Right atrium auricular region (tissue), 2 donors: ENCODE data around the gene OTOG. TPM values are rescaled to one million over a fixed set of nuclear protein-coding genes. Genes with fewer than 3 reads are reported as not detected.

Experiments used
- DNase-seq: peaks from one replicate; pipeline ENCODE4 v3.0.0-alpha.2; 2019; ENCODE audit warnings: low spot score
- H3K27ac ChIP-seq, 2 donors: fragments of 200-600 bp; sonication (generic); 1 replicate in 1 of 2; 2 replicates in 1 of 2; pipeline ENCODE4 v1.5.1; 2016 to 2019
- H3K27me3 ChIP-seq, 2 donors: fragments of 200-600 bp; sonication (generic); one replicate each; pipeline versions ENCODE4 v1.5.1 to v1.6.0; 2017 to 2019
- H3K36me3 ChIP-seq: fragments of 200-600 bp; sonication (generic); one replicate; pipeline ENCODE4 v1.5.1; 2016
- H3K4me1 ChIP-seq, 2 donors: fragments of 200-600 bp; sonication (generic); one replicate each; pipeline versions ENCODE4 v1.5.1 to v1.6.0; 2017 to 2019
- H3K4me3 ChIP-seq, 2 donors: fragments of 200-600 bp; sonication (generic); 1 replicate in 1 of 2; 2 replicates in 1 of 2; pipeline ENCODE4 v1.5.1; 2017 to 2019; ENCODE audit warnings: mild to moderate bottlenecking in 1 of 2, moderate library complexity in 1 of 2
- H3K9me3 ChIP-seq, 2 donors: fragments of 200-600 bp; sonication (generic); one replicate each; pipeline ENCODE4 v1.5.1; 2019
- total RNA-seq, 2 donors: library from RNA; depleted of rRNA; stranded (reverse); fragments of >200 nt; gene quantifications; one replicate each; pipeline ENCODE4 v1.1.0, GENCODE V29; 2016
- TF ChIP-seq, protein P1 (sequence below), 2 donors: fragments of 200-600 bp; sonication (generic); IDR thresholded peaks; one replicate each; pipeline ENCODE4 v1.5.1; 2019; ENCODE audit warnings: antibody characterized with exemption in 2 of 2

OTOG gene, protein sequence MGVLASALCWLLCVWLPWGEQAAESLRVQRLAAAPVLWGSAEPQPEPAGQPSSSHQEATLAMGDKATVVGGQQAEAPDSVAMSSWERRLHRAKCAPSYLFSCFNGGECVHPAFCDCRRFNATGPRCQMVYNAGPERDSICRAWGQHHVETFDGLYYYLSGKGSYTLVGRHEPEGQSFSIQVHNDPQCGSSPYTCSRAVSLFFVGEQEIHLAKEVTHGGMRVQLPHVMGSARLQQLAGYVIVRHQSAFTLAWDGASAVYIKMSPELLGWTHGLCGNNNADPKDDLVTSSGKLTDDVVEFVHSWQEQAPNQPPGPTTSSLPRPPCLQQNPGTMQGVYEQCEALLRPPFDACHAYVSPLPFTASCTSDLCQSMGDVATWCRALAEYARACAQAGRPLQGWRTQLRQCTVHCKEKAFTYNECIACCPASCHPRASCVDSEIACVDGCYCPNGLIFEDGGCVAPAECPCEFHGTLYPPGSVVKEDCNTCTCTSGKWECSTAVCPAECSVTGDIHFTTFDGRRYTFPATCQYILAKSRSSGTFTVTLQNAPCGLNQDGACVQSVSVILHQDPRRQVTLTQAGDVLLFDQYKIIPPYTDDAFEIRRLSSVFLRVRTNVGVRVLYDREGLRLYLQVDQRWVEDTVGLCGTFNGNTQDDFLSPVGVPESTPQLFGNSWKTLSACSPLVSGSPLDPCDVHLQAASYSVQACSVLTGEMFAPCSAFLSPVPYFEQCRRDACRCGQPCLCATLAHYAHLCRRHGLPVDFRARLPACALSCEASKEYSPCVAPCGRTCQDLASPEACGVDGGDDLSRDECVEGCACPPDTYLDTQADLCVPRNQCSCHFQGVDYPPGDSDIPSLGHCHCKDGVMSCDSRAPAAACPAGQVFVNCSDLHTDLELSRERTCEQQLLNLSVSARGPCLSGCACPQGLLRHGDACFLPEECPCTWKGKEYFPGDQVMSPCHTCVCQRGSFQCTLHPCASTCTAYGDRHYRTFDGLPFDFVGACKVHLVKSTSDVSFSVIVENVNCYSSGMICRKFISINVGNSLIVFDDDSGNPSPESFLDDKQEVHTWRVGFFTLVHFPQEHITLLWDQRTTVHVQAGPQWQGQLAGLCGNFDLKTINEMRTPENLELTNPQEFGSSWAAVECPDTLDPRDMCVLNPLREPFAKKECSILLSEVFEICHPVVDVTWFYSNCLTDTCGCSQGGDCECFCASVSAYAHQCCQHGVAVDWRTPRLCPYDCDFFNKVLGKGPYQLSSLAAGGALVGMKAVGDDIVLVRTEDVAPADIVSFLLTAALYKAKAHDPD (N-terminal part only)
- total RNA-seq = not detected

DNA sequence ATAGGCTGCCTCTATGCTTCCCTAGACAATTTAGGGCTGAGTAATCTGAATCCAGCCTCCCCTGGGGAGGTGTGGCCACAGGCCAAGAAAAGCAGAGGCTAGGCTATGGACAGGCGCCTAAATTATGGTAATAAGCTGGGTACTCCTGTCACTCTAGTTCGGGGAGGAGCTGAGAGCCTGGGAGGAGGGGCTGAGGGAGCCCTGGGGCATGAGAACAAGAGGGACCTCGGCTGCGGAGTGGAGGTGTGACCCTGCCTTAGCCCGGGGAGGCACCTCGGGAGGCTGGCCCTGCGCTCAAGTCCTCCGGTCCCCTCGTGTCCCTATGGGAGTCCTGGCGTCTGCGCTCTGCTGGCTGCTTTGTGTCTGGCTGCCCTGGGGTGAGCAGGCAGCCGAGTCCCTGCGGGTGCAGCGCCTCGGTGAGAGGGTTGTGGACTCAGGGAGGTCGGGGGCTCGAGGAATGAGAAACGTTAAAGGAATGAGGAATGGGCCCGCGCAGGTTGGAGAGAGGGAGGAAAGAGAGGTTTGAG lies at the start of gene OTOG:
Gene OTOG, plus strand, starts transcription at position 209 of the 527 bp plus-strand sequence. Its CDS starts 114 bp downstream, at position 323.
- Histone ChIP-seq H3K27ac (no peak within 1 kb of the TSS), H3K9me3 (no peaks in the 10 kb centered on the region), H3K27me3 (no peaks in the 10 kb centered on the region), H3K36me3 (no peaks in the 10 kb centered on the region), H3K4me1 (no peaks in the 10 kb centered on the region), H3K4me3 (no peak within 1 kb of the TSS)
- no peak for DNase-seq
- TF ChIP-seq, protein P1, sequence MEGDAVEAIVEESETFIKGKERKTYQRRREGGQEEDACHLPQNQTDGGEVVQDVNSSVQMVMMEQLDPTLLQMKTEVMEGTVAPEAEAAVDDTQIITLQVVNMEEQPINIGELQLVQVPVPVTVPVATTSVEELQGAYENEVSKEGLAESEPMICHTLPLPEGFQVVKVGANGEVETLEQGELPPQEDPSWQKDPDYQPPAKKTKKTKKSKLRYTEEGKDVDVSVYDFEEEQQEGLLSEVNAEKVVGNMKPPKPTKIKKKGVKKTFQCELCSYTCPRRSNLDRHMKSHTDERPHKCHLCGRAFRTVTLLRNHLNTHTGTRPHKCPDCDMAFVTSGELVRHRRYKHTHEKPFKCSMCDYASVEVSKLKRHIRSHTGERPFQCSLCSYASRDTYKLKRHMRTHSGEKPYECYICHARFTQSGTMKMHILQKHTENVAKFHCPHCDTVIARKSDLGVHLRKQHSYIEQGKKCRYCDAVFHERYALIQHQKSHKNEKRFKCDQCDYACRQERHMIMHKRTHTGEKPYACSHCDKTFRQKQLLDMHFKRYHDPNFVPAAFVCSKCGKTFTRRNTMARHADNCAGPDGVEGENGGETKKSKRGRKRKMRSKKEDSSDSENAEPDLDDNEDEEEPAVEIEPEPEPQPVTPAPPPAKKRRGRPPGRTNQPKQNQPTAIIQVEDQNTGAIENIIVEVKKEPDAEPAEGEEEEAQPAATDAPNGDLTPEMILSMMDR (IDR thresholded peaks at IDR 0.05) = no peak

DNA sequence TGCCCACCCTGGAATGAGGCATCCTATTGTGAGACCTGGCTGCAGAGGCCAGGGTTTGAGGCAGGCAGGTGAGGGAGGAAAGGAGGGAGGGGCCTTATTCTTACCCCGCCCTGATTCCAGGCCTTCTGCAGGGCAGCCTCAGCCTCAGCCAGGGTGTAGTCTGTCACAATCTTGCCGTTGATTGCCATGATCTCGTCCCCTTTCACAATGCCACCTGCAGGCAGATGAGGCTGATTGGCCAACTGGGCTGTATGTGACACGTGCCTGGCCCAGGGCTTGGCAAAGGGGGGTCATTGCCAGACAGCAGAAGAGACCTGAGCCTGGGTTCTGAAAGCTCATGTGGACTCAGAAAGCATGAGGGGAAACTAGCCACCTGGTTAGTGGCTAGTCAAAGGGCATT lies 49.0 kb upstream of the OTOG start:
- Histone ChIP-seq H3K9me3 (no peaks in the 10 kb centered on the region), H3K27me3 (no peaks in the 10 kb centered on the region), H3K36me3 (no peaks in the 10 kb centered on the region), H3K4me3 (no peak overlapping the region), H3K4me1 (no peaks in the 10 kb centered on the region), H3K27ac (no peak overlapping the region)
- TF ChIP-seq, protein P1 (IDR thresholded peaks at IDR 0.05) = no peak
- DNase-seq = no peak

DNA sequence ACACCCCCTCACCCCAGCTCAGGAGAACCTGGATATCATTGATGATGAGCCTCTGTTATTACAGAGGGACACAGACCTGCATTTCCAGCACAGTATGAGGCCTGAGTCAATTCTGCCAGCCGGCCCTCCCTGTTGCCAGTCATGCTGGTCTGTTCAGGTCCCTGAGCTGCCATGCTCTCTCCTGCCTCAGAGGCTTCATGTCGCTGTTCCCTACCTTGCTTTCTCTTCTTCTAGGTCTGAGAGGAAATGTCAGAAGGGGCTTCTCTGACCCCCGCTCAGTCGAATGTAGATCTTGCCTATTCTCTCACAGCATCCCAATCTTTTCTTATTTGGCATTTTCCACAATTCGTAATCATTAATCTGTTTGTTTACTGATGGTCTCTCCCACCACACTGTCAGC lies 48.6 kb upstream of the OTOG start:
- DNase-seq = no peak

DNA sequence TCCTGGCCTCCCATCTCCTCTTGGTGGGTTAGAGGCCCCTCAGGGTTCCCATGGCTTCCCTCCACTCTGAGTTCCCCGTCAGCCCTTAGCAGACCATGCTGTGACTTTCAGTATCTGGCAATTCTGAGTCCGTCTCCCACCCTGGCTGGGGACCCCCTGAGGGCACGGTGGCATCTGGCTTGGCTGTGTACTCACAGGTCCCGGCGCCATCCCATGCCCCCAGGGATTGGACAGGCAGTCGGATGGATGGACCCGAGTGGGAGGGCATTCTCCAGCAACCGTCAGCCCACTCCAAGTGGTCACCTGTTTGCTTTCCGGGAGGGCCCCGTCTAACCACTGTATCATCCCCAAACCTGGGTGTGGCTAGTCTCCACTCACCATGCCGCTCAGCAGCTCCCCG lies 46.4 kb upstream of the OTOG start:
- Histone ChIP-seq H3K4me1 (no peaks in the 10 kb centered on the region), H3K9me3 (no peaks in the 10 kb centered on the region), H3K4me3 (no peak overlapping the region), H3K27me3 (no peaks in the 10 kb centered on the region), H3K27ac (no peak overlapping the region), H3K36me3 (no peaks in the 10 kb centered on the region)
- no peak for DNase-seq
- TF ChIP-seq, protein P1 (IDR thresholded peaks at IDR 0.05) = no peak

More for the DNA sequence above, 48.6 kb upstream of the OTOG start:
- no peaks in the 10 kb centered on the region for H3K36me3 ChIP-seq
- no peaks in the 10 kb centered on the region for H3K4me1 ChIP-seq
- TF ChIP-seq, protein P1 (IDR thresholded peaks at IDR 0.05) = no peak
- H3K27ac ChIP-seq = no peak overlapping the region
- no peaks in the 10 kb centered on the region for H3K9me3 ChIP-seq
- H3K4me3 ChIP-seq = no peak overlapping the region
- H3K27me3 ChIP-seq = no peaks in the 10 kb centered on the region

DNA sequence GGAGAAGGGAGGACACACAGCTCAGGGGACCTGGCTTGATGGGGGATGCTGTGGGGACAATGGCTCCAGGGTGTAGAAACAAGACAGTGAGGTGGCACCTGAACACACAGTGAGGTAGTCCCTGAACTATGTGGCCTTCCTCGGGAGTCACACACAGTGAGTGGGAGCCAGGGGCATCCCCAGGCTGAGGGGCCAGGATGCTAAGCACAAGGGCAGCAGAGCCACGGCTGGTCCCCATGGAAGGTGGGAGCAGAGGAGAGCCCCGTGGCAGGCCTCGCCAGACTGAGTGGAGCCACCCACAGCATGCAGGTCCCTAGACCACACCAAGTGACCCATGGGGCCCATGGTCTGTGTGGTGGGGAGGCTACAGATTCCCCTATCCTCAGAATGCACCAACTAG lies 44.4 kb upstream of the OTOG start:
- H3K27me3 ChIP-seq = no peaks in the 10 kb centered on the region
- no peaks in the 10 kb centered on the region for H3K36me3 ChIP-seq
- TF ChIP-seq, protein P1 (IDR thresholded peaks at IDR 0.05) = no peak

More for the DNA sequence above, 44.4 kb upstream of the OTOG start:
- H3K27ac ChIP-seq = no peak overlapping the region
- no peak overlapping the region for H3K4me3 ChIP-seq
- DNase-seq = no peak
- H3K4me1 ChIP-seq = peaks cover 0 to 1% of the 10 kb centered on the region in 2 donors
- no peaks in the 10 kb centered on the region for H3K9me3 ChIP-seq
